H54 (cell line): ENCODE results near the gene LY86.
"Not testable (repeated sequence)": the region's sequence is repeated elsewhere in the genome, so short reads cannot be mapped to it uniquely, and the experiment has no call there.

ENCODE experiments used
- DNase-seq: peaks from one replicate; pipeline ENCODE4 v3.0.0; 2011; ENCODE audit warnings: low spot score, mixed read lengths; ENCODE audit not compliant: insufficient read length
- FAIRE-seq: peaks from 3 replicates; lab custom pipeline; 2011; peaks lifted over from hg19 to GRCh38; lab: Jason Lieb, UNC
- POLR2A ChIP-seq: IDR thresholded peaks from 2 replicates; pipeline ENCODE4 v1.6.1; 2011; ENCODE audit warnings: low read depth, mild to moderate bottlenecking, low read length

Gene LY86

DNA sequence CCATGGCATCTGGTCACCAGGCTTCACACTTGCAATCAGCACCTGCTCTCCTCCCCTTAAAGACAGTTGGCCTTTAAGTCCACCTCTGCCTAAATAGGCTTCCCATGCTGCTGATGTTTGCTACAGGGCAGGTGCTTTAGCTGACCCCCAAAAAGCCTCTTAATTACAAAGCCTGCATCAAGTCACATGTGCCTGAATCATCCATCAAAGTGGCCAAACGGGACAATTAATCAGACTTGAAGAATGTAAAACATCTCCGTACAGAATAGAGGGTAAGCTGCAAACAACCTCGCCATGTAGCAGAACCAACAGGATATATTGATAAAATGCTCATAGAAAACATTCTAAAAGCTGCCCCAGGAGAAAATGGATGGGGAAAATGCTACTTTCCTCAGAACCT is 7.4 kb downstream of the LY86 start:
- TF ChIP-seq POLR2A = no peak
- FAIRE-seq (no peak), DNase-seq (no peak)

DNA sequence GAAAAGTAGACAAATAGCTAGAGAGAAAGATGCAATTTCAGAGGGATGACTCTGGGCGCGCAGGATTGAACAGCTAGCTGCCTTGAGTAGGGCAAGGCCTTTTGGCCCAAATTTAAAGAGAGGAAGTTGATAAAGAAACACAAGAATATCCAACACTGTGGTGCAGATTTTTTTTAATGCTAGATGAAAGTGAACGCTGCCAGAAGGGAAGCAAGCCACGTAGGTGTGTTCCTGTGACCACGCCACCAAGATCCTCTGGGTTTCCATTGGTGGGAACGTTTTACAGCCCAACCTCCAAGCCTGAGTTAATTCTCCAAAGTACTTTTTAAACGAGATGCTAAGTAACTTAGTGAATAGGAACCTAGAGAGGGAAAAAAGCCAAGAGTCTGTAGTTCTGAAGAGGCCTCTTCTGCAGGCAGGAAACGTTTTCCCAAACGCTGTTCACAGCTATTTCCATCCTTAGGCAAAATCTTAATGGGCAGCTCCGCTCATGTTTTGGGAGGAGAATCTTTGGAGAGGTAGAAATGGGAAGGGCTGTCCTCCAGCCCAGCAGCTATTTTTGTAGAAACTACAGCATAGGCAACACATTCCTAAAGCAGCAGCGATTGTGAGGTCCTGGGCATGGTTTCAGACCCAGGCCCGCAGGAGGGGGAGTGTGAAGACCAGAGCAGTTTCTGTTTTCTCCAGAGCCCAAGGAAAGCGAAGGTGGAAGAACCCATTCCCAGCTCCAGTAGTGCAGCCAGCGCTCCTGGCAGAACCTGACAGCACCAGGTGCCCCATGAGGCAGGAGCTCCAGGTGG is 8.2 kb downstream of the LY86 start:
- FAIRE-seq = no peak
- DNase-seq = no peak
- no peak for TF ChIP-seq POLR2A

DNA sequence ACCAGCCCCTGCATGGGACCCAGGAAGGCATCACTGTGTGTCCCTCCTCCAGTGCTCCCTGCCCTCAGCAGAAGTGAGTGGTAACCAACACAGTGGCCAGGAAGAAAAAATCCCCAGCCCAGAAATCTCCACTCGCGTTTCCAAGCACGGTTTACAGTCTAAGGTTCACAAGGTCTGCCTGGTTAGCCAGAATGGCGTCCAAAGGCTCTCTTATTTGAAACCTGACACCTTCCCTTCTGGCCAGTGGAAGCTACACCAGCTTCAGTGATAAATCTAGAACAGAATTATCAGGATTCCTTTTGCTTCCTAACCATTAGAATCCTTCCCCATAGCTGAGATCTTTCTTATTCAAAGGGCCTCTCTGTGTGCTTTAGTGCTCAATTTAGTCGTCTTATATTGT is 9.2 kb downstream of the LY86 start:
- FAIRE-seq (no peak), DNase-seq (no peak)
- no peak for TF ChIP-seq POLR2A

DNA sequence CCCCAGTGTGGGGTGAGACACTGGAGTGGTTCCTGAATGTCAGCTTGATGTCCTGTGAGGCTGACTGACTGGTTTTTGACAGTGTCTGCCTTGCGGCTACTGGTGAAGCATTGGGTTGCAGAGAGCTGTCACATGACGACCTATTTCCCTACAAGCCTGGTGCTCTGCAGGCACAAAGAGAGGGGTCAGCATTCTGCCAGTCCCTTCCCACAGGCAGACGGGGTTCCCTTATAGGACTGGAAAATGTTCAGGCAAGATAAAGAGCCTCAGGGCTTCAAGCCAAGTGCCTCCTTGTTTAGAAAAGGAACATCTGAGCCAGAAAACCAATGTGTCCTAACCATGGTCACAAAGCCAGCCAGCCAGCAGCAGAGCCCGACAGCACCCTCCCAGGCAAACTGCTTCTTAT is 11.0 kb downstream of the LY86 start:
- DNase-seq = no peak
- TF ChIP-seq POLR2A = no peak
- FAIRE-seq = no peak

DNA sequence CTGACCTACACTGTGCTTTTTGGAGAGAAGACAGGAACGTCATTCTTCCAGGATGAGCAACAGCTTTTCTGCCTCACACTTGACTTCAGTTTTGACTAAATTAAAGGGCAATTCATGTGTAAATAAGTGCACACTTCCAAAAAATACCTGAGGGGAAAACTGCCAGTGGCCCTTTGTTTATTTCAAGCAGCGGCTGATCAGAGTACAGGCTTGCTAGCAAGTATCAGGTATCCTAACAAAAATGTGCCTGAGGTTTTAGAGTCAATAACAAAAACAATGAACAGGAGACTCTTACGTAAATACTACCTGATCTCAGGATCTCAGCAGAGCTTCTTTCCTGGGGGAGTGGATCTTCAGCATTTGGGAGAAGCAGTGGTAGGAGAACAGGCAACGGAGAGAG is 12.4 kb downstream of the LY86 start:
- DNase-seq (no peak), FAIRE-seq (no peak)
- no peak for TF ChIP-seq POLR2A

DNA sequence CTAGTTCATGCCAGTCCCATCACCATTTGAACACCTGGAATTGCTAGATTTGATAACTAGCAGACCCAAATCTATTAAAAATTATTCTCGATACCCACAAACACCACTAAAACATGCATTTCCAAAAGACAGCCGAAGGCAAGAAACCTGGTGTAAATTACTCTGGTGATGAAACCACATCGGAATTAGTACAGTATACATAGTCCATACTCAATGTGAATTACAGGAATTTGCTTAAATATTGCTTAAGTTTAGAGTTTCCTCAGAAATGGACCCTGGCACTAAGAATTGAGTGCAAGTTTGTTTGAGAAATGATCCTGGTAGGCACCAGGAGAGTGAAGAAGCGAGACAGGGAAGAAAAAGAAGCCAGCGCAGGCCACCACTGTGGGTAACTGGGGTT is 13.7 kb downstream of the LY86 start:
- DNase-seq (no peak), FAIRE-seq (no peak)
- no peak for TF ChIP-seq POLR2A

DNA sequence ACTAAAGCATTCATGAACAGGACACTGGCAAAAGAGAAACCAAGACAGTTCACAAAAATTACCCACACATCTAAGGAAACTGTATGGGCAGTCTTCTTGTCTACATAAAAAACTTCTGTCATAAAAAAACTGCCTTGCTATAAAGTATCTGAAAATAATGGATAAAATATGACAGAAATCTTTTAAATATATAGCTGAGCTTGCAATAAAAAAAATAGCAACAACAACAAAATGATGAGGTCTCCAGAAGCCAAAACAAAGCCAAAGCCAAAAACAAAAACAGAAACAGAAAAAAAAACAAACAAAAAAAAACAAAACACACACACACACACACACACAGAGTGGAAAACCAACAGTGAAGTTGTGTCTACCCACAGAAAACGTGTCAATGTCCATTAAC is 14.8 kb downstream of the LY86 start:
- no peak for TF ChIP-seq POLR2A
- no peak for DNase-seq
- FAIRE-seq = no peak

DNA sequence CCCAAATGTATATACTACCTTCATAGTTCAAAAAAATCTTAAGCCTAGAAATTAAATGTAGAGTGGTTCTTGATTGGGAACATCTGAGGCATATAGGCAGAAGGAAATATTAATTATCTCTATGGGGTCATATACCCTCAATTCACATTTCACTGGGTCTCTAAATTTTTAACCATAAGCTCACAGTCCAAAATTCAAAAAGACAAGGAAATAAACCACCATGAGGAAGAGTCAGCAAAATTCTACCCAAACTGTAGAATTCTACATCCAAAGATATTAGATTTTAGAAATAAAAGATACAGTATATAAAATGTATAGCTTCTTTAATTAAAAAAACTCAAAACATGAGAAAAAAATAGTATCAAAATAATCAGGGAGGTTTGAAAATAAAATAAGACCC is 15.5 kb downstream of the LY86 start:
- no peak for DNase-seq
- no peak for FAIRE-seq
- TF ChIP-seq POLR2A = no peak

DNA sequence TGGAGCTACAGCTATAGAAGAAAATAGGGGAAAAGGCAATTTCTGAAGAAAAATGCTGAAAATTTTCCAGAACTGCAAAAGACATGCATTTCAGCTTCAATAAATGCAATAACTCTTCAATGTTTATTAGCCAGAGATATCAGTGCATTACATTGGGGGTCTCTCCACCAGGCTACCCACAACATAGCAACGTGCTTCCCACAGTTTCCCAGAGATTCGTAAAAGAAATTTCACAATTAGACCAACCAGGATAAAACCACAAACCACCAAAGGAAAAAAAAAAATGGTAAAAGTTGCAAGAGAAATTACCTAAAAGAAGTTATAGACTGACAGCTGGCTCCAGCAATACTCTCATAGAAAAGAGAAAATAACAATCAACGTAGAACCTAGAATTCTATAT is 16.0 kb downstream of the LY86 start:
- DNase-seq (no peak), FAIRE-seq (no peak)
- TF ChIP-seq POLR2A = no peak

DNA sequence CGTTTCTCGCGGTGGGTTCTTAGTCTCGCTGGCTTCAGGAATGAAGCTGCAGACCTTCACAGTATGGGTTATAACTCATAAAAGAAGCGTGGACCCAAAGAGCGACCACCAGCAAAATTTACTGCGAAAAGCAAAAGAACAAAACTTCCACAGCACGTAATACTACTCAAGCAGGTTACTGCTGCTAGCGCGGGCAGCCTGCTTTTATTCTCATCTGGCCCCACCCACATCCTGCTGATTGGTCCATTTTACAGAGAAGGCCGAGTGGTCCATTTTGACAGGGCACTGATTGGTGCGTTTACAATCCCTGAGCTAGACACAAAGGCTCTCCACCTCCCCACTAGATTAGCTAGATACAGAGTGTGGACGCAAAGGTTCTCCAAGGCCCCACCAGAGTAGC is 17.4 kb downstream of the LY86 start:
- TF ChIP-seq POLR2A = no peak
- DNase-seq = no peak
- FAIRE-seq = no peak

DNA sequence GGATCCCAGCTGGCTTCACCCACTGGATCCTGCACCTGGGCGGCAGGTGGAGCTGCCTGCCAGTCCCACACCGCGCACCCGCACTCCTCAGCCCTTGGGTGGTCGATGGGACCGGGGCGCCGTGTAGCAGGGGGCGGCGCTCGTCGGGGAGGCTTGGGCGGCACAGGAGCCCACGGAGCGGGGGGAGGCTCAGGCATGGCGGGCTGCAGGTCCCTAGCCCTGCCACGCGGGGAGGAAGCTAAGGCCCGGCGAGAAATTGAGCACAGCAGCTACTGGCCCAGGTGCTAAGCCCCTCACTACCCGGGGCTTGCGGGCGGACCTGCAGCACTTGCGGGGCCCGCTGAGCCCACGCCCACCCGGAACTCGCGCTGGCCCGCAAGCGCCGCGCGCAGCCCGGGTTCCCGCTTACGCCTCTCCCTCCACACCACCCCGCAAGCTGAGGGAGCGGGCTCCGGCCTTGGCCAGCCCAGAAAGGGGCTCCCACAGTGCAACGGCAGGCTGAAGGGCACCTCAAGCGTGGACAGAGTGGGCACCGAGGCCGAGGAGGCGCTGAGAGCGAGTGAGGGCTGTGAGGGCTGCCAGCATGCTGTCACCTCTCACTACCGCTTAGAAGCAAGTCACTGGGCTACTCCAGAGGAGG is 18.0 kb downstream of the LY86 start:
- DNase-seq, FAIRE-seq: not testable (repeated sequence)

DNA sequence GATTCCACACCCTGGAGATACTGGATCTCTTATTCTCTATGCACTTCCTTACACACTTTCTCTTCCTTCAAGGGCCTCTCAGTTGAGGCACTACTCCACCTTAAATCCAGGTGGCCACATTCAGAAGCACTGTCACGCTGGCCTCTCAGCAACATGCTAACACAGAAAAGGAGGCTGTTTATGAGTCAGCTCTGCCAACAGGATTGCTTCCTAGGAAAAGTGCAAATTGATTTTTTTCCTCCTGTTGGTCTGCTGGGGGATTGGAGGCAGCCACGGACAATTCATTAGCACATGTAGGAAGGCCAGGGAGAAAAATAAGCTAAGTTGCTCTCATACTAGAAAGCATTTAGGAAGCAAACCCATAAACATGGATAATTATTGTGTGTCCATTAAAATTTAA is 20.9 kb downstream of the LY86 start:
- DNase-seq = no peak
- no peak for FAIRE-seq
- no peak for TF ChIP-seq POLR2A

DNA sequence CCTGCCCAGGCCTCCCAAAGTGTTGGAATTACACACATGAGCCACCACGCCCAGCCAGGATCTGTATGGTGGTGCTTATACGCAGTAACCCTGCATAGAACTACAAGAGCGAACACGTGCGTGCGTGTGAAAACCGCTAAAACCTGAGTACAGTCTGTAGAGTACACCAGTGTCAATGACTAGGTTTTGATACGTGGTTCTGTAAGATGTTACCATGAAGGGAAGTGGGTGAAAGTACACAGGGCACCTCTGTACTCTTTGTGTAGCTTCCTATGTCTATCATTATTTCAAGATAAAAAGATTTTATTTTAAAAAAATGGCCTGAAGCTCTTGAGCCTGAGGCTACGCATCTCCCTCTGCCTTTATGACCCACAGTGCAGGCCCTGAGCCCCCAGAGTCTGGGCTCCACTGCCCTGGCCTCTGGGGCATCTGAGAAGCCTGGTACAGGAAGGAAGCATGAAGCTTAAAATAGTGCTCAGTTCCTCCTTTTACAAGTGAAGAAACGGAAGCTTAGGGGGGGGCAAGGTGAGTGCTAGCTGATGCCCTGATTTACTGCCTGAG is 21.6 kb downstream of the LY86 start:
- no peak for TF ChIP-seq POLR2A
- no peak for FAIRE-seq
- DNase-seq = no peak

DNA sequence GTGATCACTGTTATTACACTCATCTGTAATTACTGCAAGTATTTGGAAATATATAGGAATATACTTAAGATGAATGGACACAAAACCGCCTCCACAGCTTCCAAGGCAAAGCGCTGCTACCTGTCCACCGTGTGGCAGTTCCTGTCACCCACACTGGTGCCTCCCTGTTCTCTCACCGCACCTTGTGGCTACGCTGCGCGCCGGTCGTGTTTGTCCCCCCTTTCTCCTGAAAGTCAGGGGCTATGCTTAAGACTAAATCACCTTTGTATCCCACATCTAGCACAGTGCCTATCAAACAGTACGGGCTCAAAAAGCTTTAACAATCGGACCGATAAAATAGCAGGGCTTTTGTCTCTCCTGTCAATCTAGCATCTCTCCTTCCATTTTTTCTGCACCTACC is 23.0 kb downstream of the LY86 start:
- no peak for DNase-seq
- no peak for FAIRE-seq
- no peak for TF ChIP-seq POLR2A

DNA sequence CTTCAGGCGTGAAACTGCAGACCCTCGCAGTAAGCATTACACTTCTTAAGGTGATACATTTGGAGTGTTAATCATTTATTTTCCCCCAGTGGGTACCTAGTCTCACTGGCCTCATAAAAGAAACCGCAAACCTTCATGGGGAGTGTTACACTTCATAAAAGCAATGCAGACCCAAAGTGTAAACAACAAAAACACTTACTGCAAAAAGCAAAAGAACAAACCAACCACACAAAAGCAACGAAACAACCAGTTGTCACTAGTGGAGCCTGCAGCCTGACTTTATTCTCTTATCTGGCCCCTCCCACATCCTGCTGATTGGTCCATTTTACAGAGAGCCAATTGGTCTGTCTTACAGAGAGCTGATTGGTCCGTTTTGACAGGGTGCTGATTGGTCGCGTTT is 23.8 kb downstream of the LY86 start:
- no peak for DNase-seq
- TF ChIP-seq POLR2A = no peak
- FAIRE-seq = no peak

DNA sequence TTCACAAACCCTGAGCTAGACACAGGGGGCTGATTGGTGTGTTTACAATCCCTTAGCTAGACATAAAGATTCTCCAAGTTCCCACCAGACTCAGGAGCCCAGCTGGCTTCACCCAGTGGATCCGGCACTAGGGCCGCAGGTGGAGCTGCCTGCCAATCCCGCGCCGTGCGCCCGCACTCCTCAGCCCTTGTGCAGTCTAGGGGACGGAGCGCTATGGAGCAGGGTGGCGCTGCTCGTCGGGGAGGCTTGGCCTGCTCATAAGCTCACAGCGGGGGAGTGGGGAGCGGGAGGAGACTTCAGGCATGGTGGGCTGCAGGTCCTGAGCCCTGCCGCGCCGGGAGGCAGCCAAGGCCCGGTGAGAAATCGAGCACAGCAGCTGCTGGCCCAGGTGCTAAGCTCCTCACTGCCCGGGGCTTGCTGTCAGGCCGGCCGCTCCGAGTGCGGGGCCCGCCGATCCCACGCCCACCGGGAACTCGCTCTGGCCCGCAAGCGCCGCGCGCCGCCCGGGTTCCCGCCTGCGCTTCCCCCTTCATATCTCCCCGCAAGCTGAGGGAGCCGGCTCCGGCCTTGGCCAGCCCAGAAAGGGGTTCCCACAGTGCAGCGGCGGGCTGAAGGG is 24.7 kb downstream of the LY86 start:
- not testable (repeated sequence) for DNase-seq, FAIRE-seq
